Kidney glomerular epithelial cell (primary cell): ENCODE results near the gene ANO4.
"Not testable (repeated sequence)": the region's sequence is repeated elsewhere in the genome, so short reads cannot be mapped to it uniquely, and the experiment has no call there.

Source experiments
- DNase-seq: peaks from one replicate; lab custom pipeline; 2025; lab: John Stamatoyannopoulos, UW

Gene ANO4

GRCh38 chr12:101042211-101042610 is 247.6 kb downstream of the ANO4 start:
- no peak for DNase-seq

GRCh38 chr12:101044512-101045059 is 250.0 kb downstream of the ANO4 start:
- DNase-seq: no peak

- DNase-seq: no peak
These were observed 251.2 kb downstream of the ANO4 start for GRCh38 chr12:101045486-101046464.

GRCh38 chr12:101047652-101048051 is 253.1 kb downstream of the ANO4 start:
- no peak for DNase-seq

GRCh38 chr12:101050631-101051030 is 256.1 kb downstream of the ANO4 start:
- DNase-seq: no peak

GRCh38 chr12:101051151-101051550 is 256.6 kb downstream of the ANO4 start:
- DNase-seq: no peak

- peak; percentile 20 for DNase-seq
These were observed 257.4 kb downstream of the ANO4 start for GRCh38 chr12:101051901-101052550.

- DNase-seq: no peak
These were observed 258.6 kb downstream of the ANO4 start for GRCh38 chr12:101053203-101053602.

GRCh38 chr12:101055940-101056339 is 261.4 kb downstream of the ANO4 start:
- DNase-seq: no peak

- DNase-seq: not testable (repeated sequence)
These were observed 267.9 kb downstream of the ANO4 start for GRCh38 chr12:101062508-101062907.

GRCh38 chr12:101064721-101065120 is 270.1 kb downstream of the ANO4 start:
- DNase-seq: no peak

GRCh38 chr12:101066489-101066888 is 271.9 kb downstream of the ANO4 start:
- no peak for DNase-seq

- DNase-seq: no peak
These were observed 273.8 kb downstream of the ANO4 start for GRCh38 chr12:101068402-101068801.

- no peak for DNase-seq
These were observed 274.3 kb downstream of the ANO4 start for GRCh38 chr12:101068836-101069235.

GRCh38 chr12:101074940-101075680 is 280.5 kb downstream of the ANO4 start:
- no peak for DNase-seq

- DNase-seq: peak; percentile 51
These were observed 282.3 kb downstream of the ANO4 start for GRCh38 chr12:101076921-101077320.

GRCh38 chr12:101077791-101078528 is 283.4 kb downstream of the ANO4 start:
- no peak for DNase-seq

- DNase-seq: no peak
These were observed 284.1 kb downstream of the ANO4 start for GRCh38 chr12:101078536-101079285.

- no peak for DNase-seq
These were observed 288.1 kb downstream of the ANO4 start for GRCh38 chr12:101082706-101083105.

- peak; percentile 31 for DNase-seq
These were observed 292.0 kb downstream of the ANO4 start for GRCh38 chr12:101086490-101087135.
